ENCODE measurements around the gene TMEM179. TPM values are rescaled to one million over a fixed set of nuclear protein-coding genes. Genes with fewer than 3 reads are reported as not detected.

TMEM179 gene
- total and polyA plus RNA-seq, 2 experiments from 2014 or later: 2.2 to 4.3 TPM

DNA sequence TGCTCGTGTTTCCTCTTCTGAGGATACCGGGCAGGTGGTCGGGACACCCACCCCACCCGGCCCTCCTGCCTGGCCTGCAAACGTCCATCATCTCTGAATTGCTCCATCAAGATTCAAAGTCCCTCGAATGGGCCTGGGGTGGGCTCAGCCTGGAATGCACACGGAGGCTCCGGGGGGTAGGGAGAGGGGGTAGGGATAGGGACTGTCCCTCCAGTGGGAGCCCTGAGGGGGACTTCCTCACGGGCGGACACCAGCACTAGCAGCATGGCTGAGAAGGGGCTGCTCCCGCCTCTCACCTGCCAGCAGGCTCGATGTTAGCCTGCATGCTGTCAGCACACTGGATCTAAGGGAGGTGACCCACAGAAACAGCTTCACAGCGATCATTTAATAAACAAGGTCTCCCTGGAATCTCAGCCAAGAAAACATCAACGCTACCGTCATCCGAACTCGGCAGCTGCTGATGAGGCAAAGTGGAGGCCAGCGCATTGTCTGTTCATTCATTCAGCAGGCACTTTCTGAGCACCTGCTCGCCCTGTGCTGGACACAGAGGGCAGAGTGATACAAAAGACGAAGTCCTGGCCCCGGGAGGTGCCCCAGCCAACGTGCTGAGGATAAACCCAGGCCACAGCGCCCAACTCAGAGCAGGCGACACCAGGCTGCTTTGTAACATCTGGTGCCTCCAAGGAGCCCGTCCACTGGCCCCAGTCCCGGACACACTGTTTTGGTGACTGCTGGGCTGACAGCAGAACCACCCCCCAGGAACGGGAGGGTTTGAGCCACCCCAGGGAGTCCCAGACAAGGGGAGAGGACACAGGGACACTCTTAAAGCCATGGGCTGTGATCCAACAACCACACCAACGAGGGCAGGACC is 6.3 kb downstream of the TMEM179 start:
- H3K4me1 ChIP-seq (ENCODE audit: insufficient read depth): peaks cover 9% of the 10 kb centered on the region
- no peaks in the 10 kb centered on the region for H3K79me2 ChIP-seq
- H3K36me3 ChIP-seq (replicated peaks; ENCODE audit: insufficient read depth, low read depth): no peaks in the 10 kb centered on the region
- H3K4me3 ChIP-seq: no peak overlapping the region
- no peak for DNase-seq (ENCODE audit: low spot score)
- WGBS (ENCODE audit: low lambda C conversion rate, missing lambda C conversion rate): 80% methylated on average over 26 of the region's 28 CpGs
- no peak overlapping the region for H2AFZ ChIP-seq
- TF ChIP-seq EZH2phosphoT487 (IDR thresholded peaks at IDR 0.05; ENCODE audit: low read depth, severe bottlenecking, unreplicated experiment) (no peak), EZH2 (IDR thresholded peaks at IDR 0.05; ENCODE audit: borderline replicate concordance) (no peak)
- TF ChIP-seq, protein P1, sequence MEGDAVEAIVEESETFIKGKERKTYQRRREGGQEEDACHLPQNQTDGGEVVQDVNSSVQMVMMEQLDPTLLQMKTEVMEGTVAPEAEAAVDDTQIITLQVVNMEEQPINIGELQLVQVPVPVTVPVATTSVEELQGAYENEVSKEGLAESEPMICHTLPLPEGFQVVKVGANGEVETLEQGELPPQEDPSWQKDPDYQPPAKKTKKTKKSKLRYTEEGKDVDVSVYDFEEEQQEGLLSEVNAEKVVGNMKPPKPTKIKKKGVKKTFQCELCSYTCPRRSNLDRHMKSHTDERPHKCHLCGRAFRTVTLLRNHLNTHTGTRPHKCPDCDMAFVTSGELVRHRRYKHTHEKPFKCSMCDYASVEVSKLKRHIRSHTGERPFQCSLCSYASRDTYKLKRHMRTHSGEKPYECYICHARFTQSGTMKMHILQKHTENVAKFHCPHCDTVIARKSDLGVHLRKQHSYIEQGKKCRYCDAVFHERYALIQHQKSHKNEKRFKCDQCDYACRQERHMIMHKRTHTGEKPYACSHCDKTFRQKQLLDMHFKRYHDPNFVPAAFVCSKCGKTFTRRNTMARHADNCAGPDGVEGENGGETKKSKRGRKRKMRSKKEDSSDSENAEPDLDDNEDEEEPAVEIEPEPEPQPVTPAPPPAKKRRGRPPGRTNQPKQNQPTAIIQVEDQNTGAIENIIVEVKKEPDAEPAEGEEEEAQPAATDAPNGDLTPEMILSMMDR (IDR thresholded peaks at IDR 0.05; ENCODE audit: poor library complexity): no peak
- H3K9me2 ChIP-seq (replicated peaks; ENCODE audit: insufficient read depth): no peaks in the 10 kb centered on the region
- H3K27me3 ChIP-seq: no peaks in the 10 kb centered on the region
- H3K9me3 ChIP-seq (ENCODE audit: low read depth): no peaks in the 10 kb centered on the region
- H3K27ac ChIP-seq: no peak overlapping the region
- no peaks in the 10 kb centered on the region for H4K20me1 ChIP-seq (ENCODE audit: insufficient read depth, poor library complexity, severe bottlenecking)
- H3K4me2 ChIP-seq: no peak overlapping the region

DNA sequence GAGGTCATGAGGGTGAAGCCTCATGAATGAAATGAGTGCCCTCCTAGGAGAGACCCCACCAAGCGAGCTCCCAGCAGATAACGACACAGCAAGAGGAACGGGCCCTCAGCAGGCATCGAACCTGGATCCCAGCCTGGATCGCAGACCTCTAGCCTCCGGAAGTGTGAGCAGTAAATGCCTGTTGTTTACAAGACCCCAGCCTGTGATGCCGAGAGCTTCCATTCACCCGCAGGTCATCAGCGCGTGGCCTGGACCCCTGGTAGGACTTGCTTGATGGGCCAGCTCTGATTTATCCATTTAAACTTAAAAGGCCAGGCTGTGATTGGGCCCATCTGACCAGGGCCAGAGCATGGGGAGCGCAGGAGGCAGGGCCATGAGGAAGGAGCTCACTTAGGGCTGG is 7.0 kb downstream of the TMEM179 start:
- no peaks in the 10 kb centered on the region for H3K36me3 ChIP-seq (replicated peaks; ENCODE audit: insufficient read depth, low read depth)
- WGBS (ENCODE audit: low lambda C conversion rate, missing lambda C conversion rate): 93% methylated on average over 11 of the region's 11 CpGs
- H3K9me2 ChIP-seq (replicated peaks; ENCODE audit: insufficient read depth): no peaks in the 10 kb centered on the region
- H3K4me2 ChIP-seq: no peak overlapping the region
- H3K4me3 ChIP-seq: no peak overlapping the region
- no peaks in the 10 kb centered on the region for H3K79me2 ChIP-seq
- H3K27ac ChIP-seq: no peak overlapping the region
- no peak for DNase-seq (ENCODE audit: low spot score)
- H3K27me3 ChIP-seq: no peaks in the 10 kb centered on the region
- H4K20me1 ChIP-seq (ENCODE audit: insufficient read depth, poor library complexity, severe bottlenecking): no peaks in the 10 kb centered on the region
- TF ChIP-seq EZH2phosphoT487 (IDR thresholded peaks at IDR 0.05; ENCODE audit: low read depth, severe bottlenecking, unreplicated experiment) (no peak), EZH2 (IDR thresholded peaks at IDR 0.05; ENCODE audit: borderline replicate concordance) (no peak)
- TF ChIP-seq, protein P1 (IDR thresholded peaks at IDR 0.05; ENCODE audit: poor library complexity): no peak
- no peaks in the 10 kb centered on the region for H3K9me3 ChIP-seq (ENCODE audit: low read depth)
- no peak overlapping the region for H2AFZ ChIP-seq
- peaks cover 9% of the 10 kb centered on the region for H3K4me1 ChIP-seq (ENCODE audit: insufficient read depth)

DNA sequence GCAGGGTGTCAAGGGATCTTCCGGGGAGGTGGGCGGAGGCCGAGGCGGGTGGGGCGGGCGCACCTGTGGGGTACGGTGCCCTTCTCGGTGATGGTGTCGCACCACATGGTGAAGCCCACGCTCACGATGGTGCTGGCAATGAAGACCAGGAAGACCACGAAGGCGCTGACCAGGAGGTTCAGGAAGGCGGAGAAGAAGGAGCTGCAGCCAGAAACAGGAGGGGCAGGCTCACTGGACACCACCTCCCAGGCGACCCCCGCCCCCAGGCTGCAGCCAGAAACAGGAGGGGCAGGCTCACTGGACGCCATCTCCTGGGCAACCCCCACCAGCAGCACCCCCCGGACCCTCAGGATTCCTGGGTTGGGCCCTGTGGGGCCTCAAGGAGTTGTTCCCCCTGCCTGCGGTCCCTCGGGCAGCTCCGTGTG is 7.6 kb downstream of the TMEM179 start:
- no peaks in the 10 kb centered on the region for H3K27me3 ChIP-seq
- no peaks in the 10 kb centered on the region for H3K9me3 ChIP-seq (ENCODE audit: low read depth)
- H3K4me2 ChIP-seq: no peak overlapping the region
- no peak overlapping the region for H2AFZ ChIP-seq
- WGBS (ENCODE audit: low lambda C conversion rate, missing lambda C conversion rate): 93% methylated on average over 13 of the region's 21 CpGs
- no peak for DNase-seq (ENCODE audit: low spot score)
- H3K27ac ChIP-seq: no peak overlapping the region
- TF ChIP-seq EZH2 (IDR thresholded peaks at IDR 0.05; ENCODE audit: borderline replicate concordance) (no peak), EZH2phosphoT487 (IDR thresholded peaks at IDR 0.05; ENCODE audit: low read depth, severe bottlenecking, unreplicated experiment) (no peak)
- TF ChIP-seq, protein P1 (IDR thresholded peaks at IDR 0.05; ENCODE audit: poor library complexity): no peak
- no peak overlapping the region for H3K4me3 ChIP-seq
- H4K20me1 ChIP-seq (ENCODE audit: insufficient read depth, poor library complexity, severe bottlenecking): no peaks in the 10 kb centered on the region
- no peaks in the 10 kb centered on the region for H3K79me2 ChIP-seq
- no peaks in the 10 kb centered on the region for H3K9me2 ChIP-seq (replicated peaks; ENCODE audit: insufficient read depth)
- H3K4me1 ChIP-seq (ENCODE audit: insufficient read depth): peaks cover 9% of the 10 kb centered on the region
- no peaks in the 10 kb centered on the region for H3K36me3 ChIP-seq (replicated peaks; ENCODE audit: insufficient read depth, low read depth)
